HL-60 (cell line): ENCODE measurements around the gene ATE1.
"Not testable (repeated sequence)": the region's sequence is repeated elsewhere in the genome, so short reads cannot be mapped to it uniquely, and the experiment has no call there.

Experiments used
- DNase-seq, 2 experiments: peaks; one replicate each; pipeline ENCODE4 v3.0.0-alpha.2; 2010 to 2020; ENCODE audit warnings: low read depth in 1 of 2, low spot score in 1 of 2
- H3K27ac ChIP-seq: fragments of 250-450 bp; sonication (Bioruptor Pico); replicated peaks from 2 replicates; pipeline ENCODE4 v1.5.1; 2020; ENCODE audit warnings: mild to moderate bottlenecking, moderate library complexity
- H3K27me3 ChIP-seq: fragments of 250-450 bp; sonication (Bioruptor Pico); 2 replicates; pipeline ENCODE4 v1.5.1; 2021; ENCODE audit warnings: mild to moderate bottlenecking, moderate library complexity; ENCODE audit not compliant: insufficient read depth, poor library complexity, severe bottlenecking
- H3K4me3 ChIP-seq: replicated peaks from 2 replicates; pipeline ENCODE4 v1.5.1; 2011; ENCODE audit warnings: mild to moderate bottlenecking, control low read depth, low read length; ENCODE audit not compliant: insufficient read depth
- GABPA ChIP-seq: IDR thresholded peaks from 2 replicates; pipeline ENCODE4 v1.6.1; 2012; ENCODE audit warnings: low read depth
- POLR2AphosphoS5 ChIP-seq: IDR thresholded peaks from 2 replicates; pipeline ENCODE4 v1.6.1; 2012; ENCODE audit warnings: low read depth
- SPI1 ChIP-seq: IDR thresholded peaks from 2 replicates; pipeline ENCODE4 v1.6.1; 2012; ENCODE audit warnings: low read depth, mild to moderate bottlenecking, borderline replicate concordance
- TF ChIP-seq, protein P1 (sequence below): IDR thresholded peaks from one replicate; pipeline ENCODE4 v1.5.1; 2011; ENCODE audit warnings: low read length, control low read depth, inconsistent platforms; ENCODE audit not compliant: insufficient read depth
- TF ChIP-seq, protein P2 (sequence below): IDR thresholded peaks from 2 replicates; pipeline ENCODE4 v1.6.1; 2012; ENCODE audit warnings: low read depth; ENCODE audit not compliant: insufficient replicate concordance

The ATE1 gene

DNA sequence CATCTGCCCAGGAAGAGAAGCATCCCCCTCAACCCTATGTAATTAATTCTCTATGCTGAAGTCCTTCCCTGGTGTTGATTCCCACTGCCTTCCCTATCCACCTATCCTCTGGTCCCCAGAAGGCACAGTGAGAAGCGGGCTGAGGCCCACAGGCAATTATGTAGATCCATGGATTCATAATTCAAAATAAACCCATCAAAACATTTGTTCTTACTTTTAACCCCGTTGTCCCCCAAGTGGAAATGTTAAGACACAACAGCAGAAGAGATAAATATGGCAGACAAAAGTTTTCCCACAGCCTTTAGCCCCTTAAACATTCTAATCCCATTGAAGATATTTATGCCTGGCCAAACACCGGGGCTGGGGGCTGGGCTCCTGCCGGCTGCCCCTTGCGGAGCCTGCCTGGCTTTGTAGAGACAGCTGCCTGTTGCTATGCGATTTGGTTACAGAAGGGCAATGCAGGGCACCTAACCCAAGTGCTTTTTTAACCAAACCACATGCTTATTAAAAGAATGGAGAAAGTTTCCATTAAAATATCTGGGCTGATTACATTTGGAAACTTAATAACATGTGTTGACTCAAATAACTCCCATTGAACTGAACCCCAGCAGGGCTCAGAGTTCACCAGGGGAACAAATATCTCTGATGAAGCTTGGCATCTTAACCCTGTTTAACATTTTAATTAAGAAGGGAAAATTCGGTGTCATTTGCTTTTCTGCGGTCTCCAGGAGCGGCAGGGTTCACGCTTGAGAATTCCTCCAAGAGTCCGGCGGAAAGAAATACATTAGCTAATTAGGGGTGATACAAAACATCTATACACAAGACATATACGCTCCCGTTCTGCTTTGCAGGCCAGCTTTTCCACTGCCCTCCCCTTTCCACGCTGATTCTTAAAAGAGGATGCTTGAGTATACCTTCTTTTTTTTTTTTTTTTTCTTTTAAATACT lies 218.8 kb downstream of the ATE1 start:
- TF ChIP-seq GABPA (no peak), POLR2AphosphoS5 (no peak), SPI1 (no peak)
- TF ChIP-seq, protein P1, sequence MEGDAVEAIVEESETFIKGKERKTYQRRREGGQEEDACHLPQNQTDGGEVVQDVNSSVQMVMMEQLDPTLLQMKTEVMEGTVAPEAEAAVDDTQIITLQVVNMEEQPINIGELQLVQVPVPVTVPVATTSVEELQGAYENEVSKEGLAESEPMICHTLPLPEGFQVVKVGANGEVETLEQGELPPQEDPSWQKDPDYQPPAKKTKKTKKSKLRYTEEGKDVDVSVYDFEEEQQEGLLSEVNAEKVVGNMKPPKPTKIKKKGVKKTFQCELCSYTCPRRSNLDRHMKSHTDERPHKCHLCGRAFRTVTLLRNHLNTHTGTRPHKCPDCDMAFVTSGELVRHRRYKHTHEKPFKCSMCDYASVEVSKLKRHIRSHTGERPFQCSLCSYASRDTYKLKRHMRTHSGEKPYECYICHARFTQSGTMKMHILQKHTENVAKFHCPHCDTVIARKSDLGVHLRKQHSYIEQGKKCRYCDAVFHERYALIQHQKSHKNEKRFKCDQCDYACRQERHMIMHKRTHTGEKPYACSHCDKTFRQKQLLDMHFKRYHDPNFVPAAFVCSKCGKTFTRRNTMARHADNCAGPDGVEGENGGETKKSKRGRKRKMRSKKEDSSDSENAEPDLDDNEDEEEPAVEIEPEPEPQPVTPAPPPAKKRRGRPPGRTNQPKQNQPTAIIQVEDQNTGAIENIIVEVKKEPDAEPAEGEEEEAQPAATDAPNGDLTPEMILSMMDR, result no peak
- TF ChIP-seq, protein P2, sequence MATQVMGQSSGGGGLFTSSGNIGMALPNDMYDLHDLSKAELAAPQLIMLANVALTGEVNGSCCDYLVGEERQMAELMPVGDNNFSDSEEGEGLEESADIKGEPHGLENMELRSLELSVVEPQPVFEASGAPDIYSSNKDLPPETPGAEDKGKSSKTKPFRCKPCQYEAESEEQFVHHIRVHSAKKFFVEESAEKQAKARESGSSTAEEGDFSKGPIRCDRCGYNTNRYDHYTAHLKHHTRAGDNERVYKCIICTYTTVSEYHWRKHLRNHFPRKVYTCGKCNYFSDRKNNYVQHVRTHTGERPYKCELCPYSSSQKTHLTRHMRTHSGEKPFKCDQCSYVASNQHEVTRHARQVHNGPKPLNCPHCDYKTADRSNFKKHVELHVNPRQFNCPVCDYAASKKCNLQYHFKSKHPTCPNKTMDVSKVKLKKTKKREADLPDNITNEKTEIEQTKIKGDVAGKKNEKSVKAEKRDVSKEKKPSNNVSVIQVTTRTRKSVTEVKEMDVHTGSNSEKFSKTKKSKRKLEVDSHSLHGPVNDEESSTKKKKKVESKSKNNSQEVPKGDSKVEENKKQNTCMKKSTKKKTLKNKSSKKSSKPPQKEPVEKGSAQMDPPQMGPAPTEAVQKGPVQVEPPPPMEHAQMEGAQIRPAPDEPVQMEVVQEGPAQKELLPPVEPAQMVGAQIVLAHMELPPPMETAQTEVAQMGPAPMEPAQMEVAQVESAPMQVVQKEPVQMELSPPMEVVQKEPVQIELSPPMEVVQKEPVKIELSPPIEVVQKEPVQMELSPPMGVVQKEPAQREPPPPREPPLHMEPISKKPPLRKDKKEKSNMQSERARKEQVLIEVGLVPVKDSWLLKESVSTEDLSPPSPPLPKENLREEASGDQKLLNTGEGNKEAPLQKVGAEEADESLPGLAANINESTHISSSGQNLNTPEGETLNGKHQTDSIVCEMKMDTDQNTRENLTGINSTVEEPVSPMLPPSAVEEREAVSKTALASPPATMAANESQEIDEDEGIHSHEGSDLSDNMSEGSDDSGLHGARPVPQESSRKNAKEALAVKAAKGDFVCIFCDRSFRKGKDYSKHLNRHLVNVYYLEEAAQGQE, result no peak

DNA sequence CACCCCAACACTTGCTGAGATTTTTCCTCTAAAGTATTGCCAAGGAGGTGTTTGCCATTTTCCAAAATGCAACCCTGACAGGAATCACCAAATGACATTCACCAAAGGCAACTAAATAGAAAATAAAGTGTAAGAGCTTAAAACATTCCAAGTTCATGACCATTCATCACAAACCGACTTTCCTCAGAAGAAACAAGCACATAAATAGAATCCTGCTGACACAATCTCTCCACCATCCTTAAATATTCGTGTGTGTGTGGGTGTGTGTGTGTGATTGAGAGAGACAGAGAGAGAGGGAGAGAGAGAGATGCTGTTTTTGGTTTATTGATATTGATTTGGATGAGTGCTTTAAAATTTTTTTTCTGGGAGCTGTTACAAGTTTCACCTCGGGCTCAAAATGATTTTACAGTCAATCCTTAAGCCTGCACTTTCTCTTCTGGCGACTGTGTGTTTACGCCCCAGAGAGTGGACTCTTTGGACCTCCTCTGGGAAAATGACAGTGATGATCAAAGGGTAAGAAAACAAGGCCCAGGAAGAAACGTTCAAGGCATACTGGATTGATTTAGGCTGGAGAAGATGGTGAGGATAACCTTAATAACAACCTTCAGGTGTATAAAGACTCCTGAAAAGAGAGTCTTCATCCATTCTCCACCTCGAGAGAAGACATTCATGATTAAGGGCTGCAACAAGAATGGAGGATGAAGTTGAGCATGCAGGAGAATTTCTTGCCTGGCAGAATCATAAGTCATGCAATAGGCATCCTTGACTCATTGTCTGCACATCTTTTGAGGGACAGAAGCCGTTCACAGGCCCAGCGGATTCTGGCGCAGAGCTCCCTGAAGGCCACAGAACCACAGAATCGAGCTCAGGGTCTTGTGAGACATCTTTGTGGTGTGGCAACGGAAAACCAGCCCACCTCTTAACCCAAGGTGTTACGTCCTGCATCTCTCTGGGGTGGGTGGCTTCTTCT lies 225.2 kb downstream of the ATE1 start:
- H3K27ac ChIP-seq, result no peak overlapping the region
- no peak for TF ChIP-seq GABPA
- TF ChIP-seq, protein P1, result no peak
- TF ChIP-seq, protein P2, result no peak
- TF ChIP-seq SPI1, result no peak
- no peak for TF ChIP-seq POLR2AphosphoS5
- H3K27me3 ChIP-seq, result no peaks in the 10 kb centered on the region
- H3K4me3 ChIP-seq, result no peak overlapping the region
- no peak for DNase-seq

More for the DNA sequence above, 218.8 kb downstream of the ATE1 start:
- Histone ChIP-seq H3K4me3 (no peak overlapping the region), H3K27ac (no peak overlapping the region), H3K27me3 (no peaks in the 10 kb centered on the region)
- no peak for DNase-seq

DNA sequence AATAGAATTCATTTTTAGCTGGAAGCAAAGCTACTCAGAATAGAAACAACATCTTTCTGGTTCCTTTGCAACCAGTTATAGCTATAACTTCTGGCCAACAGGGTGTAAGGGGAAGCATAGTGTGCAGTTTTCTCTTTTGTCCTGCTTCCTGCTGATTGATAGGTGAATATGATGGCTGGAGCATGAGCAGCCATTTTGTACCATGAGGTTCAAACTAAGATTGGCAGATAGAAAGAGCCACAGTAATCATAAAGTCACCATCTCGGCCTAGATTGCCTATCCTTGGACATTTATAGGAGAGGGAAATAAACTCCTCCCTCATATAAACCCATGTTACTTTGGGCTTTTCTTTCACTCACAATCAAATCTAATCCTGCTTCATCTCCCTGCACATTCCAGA lies 227.4 kb downstream of the ATE1 start:
- no peak for DNase-seq
- H3K4me3 ChIP-seq, result no peak overlapping the region
- H3K27ac ChIP-seq, result no peak overlapping the region
- no peaks in the 10 kb centered on the region for H3K27me3 ChIP-seq
- TF ChIP-seq, protein P2, result no peak
- no peak for TF ChIP-seq POLR2AphosphoS5
- no peak for TF ChIP-seq SPI1
- TF ChIP-seq, protein P1, result no peak

DNA sequence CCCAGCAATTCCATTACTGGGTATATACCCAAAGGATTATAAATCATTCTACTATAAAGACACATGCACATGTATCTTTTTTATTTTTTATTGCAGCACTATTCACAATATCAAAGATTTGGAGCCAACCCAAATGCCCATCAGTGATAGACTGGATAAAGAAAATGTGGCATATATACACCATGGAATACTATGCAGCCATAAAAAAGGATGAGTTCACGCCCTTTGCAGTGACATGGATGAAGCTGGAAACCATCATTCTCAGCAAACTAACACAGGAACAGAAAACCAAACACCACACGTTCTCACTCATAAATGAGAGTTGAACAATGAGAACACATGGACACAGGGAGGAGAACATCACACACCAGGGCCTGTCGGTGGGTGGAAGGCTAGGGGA lies 228.1 kb downstream of the ATE1 start:
- H3K27ac ChIP-seq, DNase-seq, H3K27me3 ChIP-seq, H3K4me3 ChIP-seq: not testable (repeated sequence)
